ENCODE results near the gene DCDC2B. TPM values are rescaled to one million over a fixed set of nuclear protein-coding genes. Genes with fewer than 3 reads are reported as not detected.

Gene DCDC2B
- total RNA-seq, 1 experiment from 2014 or later: not detected

DNA sequence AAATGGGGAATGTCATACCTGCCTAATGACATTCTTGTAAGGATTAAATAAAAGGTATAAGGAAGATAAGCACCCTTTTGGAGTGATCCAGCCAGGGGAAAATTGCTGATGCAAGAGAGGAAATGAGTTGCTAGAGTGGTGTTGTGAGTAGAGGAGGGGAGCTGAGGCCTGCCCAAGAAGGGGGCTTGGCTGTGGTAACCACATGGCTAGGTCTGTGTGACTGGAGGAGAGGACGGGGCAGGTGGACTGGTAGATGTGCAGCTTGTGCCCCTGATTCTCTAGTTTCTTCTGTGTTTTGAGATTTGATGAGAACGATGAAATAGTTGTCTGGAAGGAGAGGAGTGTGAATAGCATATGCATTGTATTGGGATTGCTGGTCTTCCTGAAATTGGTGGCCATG lies 22.8 kb upstream of the DCDC2B start:
- peak overlapping the region in 1 of 2 experiments; percentile 29; a peak in 1 of 5 replicates for H3K4me3 Mint-ChIP-seq
- no CpG with 5 or more reads among the region's 2 CpGs for WGBS (ENCODE audit: extremely low coverage, insufficient read length, low lambda C conversion rate)
- Histone ChIP-seq H2BK12ac (ENCODE audit: insufficient read length, low read depth, low read length) (no peak overlapping the region), H3K9me3 (ENCODE audit: control insufficient read depth, low read depth, low read length) (no peaks in the 10 kb centered on the region), H3K79me1 (ENCODE audit: insufficient read depth, low read depth, low read length, poor library complexity, severe bottlenecking) (peaks cover 8% of the 10 kb centered on the region), H3T11ph (ENCODE audit: low read length) (no peak overlapping the region), H4K5ac (ENCODE audit: insufficient read length, low read depth, low read length) (no peak overlapping the region), H3K27me3 (ENCODE audit: insufficient read depth, low read length) (no peaks in the 10 kb centered on the region), H3K79me2 (ENCODE audit: insufficient read depth, low read length) (peaks cover under 1% of the 10 kb centered on the region; the same call in 1 of the 2 replicates), H4K20me1 (ENCODE audit: control insufficient read depth, insufficient read depth, insufficient read length) (no peaks in the 10 kb centered on the region), H2BK20ac (ENCODE audit: low read depth, low read length, poor library complexity, severe bottlenecking) (no peak overlapping the region), H4K91ac (ENCODE audit: insufficient read length, low read depth, low read length) (no peak overlapping the region), H2BK5ac (ENCODE audit: insufficient read length, low read length) (no peak overlapping the region), H3K4me2 (ENCODE audit: insufficient read depth, insufficient read length, low read length) (no peak overlapping the region), H3K23ac (ENCODE audit: insufficient read length, low read depth, low read length) (no peak overlapping the region), H4K8ac (replicated peaks; ENCODE audit: insufficient read length, low read depth, low read length) (no peak overlapping the region), H2AFZ (ENCODE audit: low read length) (no peak overlapping the region), H3K18ac (ENCODE audit: insufficient read length, low read depth, low read length) (no peak overlapping the region), H3K14ac (ENCODE audit: insufficient read depth, low read length) (no peak overlapping the region), H2BK15ac (ENCODE audit: low read depth, low read length) (no peak overlapping the region), H2AK5ac (ENCODE audit: insufficient read length, low read length) (no peak overlapping the region), H3K23me2 (ENCODE audit: insufficient read length, low read depth, low read length, poor library complexity, severe bottlenecking) (no peaks in the 10 kb centered on the region), H3K56ac (ENCODE audit: insufficient read length, low read depth, low read length) (no peak overlapping the region), H3K27ac (ENCODE audit: insufficient read length, low read depth, low read length) (no peak overlapping the region), H3K4ac (ENCODE audit: low read depth, low read length) (no peak overlapping the region), H3K4me1 (ENCODE audit: insufficient read depth, low read length) (no peaks in the 10 kb centered on the region), H2BK120ac (ENCODE audit: low read depth, low read length, poor library complexity, severe bottlenecking) (no peak overlapping the region), H3K9ac (ENCODE audit: extremely low read depth, insufficient read length, low read length) (no peak overlapping the region)
- H3K27me3 Mint-ChIP-seq (ENCODE audit: low read depth): no peaks in the 10 kb centered on the region
- DNase-seq: no peak
- TF ChIP-seq, protein P1, sequence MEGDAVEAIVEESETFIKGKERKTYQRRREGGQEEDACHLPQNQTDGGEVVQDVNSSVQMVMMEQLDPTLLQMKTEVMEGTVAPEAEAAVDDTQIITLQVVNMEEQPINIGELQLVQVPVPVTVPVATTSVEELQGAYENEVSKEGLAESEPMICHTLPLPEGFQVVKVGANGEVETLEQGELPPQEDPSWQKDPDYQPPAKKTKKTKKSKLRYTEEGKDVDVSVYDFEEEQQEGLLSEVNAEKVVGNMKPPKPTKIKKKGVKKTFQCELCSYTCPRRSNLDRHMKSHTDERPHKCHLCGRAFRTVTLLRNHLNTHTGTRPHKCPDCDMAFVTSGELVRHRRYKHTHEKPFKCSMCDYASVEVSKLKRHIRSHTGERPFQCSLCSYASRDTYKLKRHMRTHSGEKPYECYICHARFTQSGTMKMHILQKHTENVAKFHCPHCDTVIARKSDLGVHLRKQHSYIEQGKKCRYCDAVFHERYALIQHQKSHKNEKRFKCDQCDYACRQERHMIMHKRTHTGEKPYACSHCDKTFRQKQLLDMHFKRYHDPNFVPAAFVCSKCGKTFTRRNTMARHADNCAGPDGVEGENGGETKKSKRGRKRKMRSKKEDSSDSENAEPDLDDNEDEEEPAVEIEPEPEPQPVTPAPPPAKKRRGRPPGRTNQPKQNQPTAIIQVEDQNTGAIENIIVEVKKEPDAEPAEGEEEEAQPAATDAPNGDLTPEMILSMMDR (conservative IDR thresholded peaks at IDR 0.05): no peak
- H3K27ac Mint-ChIP-seq: peak overlapping the region; percentile 94 to 97 (median 95)
- no peaks in the 10 kb centered on the region for H3K9me3 Mint-ChIP-seq
- H3K36me3 Mint-ChIP-seq (ENCODE audit: insufficient read depth in 1 of 3, low read depth in 3 of 3): peaks cover 63 to 86% (median 85%) of the 10 kb centered on the region in 3 experiments
- H3K4me1 Mint-ChIP-seq: peaks cover 6% of the 10 kb centered on the region in 2 experiments
